Purkinje cell (primary cell): ENCODE data around the gene SLC29A2. TPM values are rescaled to one million over a fixed set of nuclear protein-coding genes. Genes with fewer than 3 reads are reported as not detected.

Experiments
- polyA plus RNA-seq: library from polyadenylated mRNA; unstranded; fragments of >200 nt; fragmentation: Nextera tagmentation; gene quantifications from 2 replicates; pipeline ENCODE4 v1.2.1, GENCODE V29; 2014

SLC29A2 gene, protein sequence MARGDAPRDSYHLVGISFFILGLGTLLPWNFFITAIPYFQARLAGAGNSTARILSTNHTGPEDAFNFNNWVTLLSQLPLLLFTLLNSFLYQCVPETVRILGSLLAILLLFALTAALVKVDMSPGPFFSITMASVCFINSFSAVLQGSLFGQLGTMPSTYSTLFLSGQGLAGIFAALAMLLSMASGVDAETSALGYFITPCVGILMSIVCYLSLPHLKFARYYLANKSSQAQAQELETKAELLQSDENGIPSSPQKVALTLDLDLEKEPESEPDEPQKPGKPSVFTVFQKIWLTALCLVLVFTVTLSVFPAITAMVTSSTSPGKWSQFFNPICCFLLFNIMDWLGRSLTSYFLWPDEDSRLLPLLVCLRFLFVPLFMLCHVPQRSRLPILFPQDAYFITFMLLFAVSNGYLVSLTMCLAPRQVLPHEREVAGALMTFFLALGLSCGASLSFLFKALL
- polyA plus RNA-seq = 0.52 and 0.69 TPM in 2 replicates

DNA sequence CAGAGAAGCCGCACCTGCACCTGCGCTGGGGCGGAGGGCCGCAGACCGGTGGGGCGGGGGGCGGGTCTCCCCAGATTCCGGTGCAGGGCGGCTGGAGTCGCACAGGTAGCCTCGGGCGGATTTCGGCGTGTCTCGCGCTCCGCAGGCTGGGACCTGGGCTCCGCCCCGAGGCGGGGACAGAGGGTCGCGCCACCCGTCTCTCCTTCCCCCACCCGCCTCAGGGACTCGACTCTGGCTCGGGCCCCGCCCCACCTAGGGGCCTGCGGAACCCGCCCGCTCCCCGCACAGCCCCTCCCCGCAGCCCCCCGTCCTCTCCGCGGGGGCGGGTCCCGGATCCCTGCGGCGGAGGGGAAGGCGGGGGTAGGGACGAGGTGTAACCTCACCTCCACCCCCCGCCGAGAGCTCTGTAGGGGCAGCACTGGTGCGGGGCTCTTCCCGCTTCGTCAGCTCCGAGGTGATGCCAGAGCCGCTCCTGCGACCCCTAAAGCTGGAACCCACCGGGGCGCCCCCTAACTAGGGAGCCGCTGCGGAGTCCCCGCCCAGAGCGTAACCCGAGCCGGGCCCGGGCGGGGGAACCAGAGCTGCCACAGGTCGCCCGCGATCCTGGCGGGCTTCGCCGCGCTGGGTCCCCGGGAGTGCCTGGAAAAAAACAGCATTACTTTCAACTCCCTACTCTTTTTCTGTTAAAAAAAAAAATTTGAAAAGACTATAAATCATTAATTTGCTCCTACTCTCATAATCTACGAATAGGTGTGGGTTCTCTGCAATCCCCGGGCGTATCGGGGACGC, at the start of gene SLC29A2:
Gene SLC29A2 (minus strand): TSS at position 134 of the 789 bp plus-strand sequence. CDS start 169 bp downstream, outside the sequence.

DNA sequence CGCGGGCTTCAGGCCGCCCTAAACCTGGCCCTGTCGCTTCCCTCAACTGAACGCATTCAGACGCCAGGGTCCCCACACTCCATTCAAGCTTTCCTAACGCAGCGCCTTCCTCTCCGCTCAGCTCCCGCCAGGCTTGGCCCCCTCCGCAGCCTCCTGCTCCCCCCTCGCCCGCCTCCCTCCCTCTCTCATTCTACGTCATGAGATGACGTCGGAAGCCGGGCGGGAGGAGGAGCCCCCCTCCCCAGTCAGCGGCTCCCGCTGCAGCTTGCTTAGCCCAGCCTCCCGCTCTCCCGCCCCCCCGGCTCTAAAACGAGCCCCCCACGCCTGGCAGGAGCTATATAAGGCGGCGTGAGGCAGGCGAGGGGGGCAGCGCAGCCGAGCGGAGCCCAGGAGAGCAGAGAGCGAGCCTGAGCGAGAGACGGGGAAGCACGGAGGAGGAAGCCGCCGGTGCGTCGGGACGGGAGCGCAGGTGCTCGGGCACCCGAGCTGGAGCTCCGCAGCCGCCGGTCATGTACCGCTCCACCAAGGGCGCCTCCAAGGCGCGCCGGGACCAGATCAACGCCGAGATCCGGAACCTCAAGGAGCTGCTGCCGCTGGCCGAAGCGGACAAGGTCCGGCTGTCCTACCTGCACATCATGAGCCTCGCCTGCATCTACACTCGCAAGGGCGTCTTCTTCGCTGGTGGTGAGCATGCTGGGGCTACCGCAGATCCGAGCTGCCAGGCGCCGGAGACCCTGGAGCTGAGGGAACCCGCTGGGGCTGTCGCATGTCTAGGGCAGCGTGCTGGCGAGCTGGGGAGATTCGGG, 49.3 kb upstream of the SLC29A2 start, which contains the start of gene NPAS4:
Gene NPAS4 (plus strand): TSS at position 365 of the 806 bp plus-strand sequence. CDS start 145 bp downstream, at position 510.

DNA sequence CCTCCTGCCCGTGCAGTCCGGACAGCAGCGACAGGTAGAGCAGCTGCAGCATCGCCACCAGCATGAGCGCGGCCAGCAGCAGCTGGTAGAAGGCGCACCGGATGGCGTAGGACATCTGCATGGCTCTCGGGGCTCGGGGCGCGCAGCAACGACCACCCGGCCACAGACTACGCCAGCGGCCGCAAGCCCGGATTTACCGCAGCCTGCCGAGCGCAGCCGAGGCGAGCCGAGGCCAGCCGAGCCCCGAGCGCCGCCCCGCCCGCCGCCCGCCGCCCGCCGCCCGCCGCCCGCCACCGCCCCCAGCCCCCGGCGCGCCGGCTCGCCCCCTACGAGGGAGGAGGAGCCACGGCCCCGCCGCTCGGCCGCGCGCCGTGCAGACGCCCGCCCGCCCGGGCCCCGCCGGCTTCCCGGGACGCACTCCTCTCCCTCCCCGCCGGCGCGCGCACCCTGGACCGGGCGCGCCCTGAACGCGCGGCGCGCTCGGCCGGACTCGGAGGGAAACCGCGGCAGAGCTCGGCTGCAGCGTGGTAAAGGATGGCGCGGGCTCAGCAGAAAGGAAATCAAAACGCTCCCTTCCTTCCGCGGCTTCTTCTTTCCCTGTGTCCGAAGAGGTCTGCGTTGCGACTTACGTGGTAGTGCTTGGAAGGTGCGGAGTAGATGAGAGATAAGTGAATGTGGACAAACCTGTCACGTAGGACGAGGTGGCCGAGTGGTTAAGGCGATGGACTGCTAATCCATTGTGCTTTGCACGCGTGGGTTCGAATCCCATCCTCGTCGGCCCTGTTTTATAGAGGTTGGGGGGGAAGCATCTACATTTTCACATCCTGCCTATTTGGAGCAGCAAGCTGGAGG, 23.9 kb downstream of the SLC29A2 start, which contains the start of gene B4GAT1:
Gene B4GAT1 (minus strand): TSS at position 205 of the 852 bp plus-strand sequence. CDS start 84 bp downstream, at position 121.

DNA sequence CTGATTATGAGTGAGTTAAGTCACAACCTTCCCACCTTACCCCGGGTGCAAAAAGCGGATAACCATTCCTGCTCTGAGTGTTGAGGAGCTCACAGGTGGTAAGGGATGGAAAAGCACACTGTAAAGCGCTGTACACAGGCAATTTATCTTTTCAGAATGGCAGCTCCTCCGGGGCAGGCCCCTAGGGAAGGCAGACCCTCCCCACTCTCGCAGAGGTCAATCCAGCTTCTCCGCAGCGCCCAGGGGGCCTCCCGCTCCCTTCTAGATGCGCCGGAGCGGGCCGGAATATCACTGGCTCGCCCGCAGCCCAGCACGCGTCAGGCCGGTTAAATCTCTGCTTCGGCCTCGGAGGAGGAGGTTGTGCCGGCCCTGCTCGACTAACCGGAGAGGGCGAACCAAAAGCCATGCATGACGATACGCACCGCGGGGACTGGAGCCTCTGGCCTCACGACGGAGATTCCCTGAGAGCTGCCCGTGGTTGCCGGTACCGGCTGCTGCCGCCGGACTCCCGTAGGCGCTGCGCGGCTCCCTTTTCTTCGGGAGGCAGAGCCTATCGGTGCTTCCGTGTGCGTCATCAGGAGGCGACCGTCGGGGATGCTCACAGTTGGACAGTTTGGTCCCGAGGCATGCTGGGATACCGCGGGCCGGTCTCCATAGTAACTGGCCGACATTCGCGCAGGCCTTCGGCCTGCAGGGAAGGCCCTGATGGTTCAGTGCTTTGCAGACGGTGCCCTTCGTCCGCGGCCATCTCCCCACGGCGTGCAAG, 26.8 kb downstream of the SLC29A2 start, which contains the start of gene BRMS1:
Gene BRMS1 (minus strand): TSS at position 555 of the 766 bp plus-strand sequence. CDS start 2,870 bp downstream, outside the sequence.

DNA sequence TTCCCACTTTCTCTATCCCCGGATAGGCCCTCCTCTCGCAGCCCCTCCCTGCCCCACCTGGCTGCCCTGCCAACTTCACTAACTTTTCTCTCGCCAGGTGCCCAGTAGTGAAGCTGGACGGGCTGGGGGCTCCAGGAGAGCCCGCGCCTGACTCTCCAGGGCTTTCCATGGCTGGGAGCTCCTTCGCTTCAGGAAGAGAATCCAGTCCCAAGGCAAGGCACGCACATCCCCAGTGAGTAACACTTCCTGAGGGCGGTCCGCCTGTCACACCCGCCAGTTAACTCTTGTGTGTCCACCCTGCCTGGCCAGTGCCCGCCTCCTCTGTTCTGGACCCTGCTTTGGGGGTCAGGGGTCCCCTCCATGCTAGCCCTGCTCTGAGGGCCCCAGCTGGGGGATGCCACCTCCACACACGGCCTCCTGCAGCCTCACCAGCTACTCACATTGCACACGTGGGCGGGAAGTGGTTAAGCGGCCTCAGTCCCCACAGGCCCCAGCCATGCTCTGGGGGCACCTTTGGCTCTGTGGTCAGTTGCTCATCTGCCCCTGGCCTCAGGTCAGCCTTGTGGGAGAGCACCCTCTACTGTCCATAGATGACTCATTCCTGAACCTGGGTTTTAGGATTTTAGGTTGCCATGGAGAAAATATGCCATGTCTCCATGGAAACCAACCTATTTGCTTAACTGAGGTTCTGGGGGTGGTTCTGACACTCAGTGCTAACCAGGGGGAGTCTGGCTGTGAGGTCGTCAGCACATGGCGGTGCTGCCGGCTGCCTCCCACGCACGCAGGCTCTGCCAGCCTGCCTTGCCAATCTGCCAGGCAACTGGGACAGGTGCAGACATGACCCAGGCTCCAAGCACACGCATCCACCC, 35.1 kb downstream of the SLC29A2 start, which contains the start of gene RIN1:
Gene RIN1 (minus strand): TSS at position 201 of the 869 bp plus-strand sequence. CDS start 32 bp downstream, at position 169.

DNA sequence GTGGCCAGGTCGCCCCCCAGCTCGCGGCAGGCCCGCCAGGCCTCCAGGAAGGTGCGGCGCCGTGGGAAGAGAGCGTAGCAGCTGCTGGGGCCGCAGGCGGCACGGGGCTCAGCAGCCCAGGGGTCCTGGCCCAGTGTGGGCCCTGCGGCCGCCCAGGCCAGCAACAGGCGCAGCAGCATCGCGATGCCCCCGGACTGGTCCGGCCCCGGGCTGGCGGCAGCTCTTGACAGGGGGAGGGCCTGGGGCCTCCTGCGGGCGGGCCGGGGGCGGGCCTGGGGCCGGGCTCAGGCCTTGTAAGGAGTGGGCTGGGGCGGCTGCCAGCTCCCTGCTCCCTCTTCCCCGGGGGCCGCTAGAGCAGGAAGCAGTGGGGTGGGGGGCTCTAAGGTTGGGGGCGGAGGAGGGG, 54.7 kb downstream of the SLC29A2 start, which contains the start of gene CD248:
Gene CD248 (minus strand): TSS at position 196 of the 403 bp plus-strand sequence. CDS start 17 bp downstream, at position 179.

Other genes starting within 250 kb of the SLC29A2 start
- 2.0 and 2.2 TPM in 2 replicates for gene KLC2, start 114.1 kb downstream of the SLC29A2 start, polyA plus RNA-seq
- 12.7 and 16.6 TPM in 2 replicates for gene RAB1B, start 103.1 kb downstream of the SLC29A2 start, polyA plus RNA-seq
- 5.1 and 9.1 TPM in 2 replicates for gene CNIH2, start 93.6 kb downstream of the SLC29A2 start, polyA plus RNA-seq
- gene YIF1A, start 82.6 kb downstream of the SLC29A2 start, polyA plus RNA-seq = 11.5 and 12.7 TPM in 2 replicates
- 6.2 and 8.1 TPM in 2 replicates for gene TMEM151A, start 79.9 kb downstream of the SLC29A2 start, polyA plus RNA-seq
- gene CD248, start 54.7 kb downstream of the SLC29A2 start, polyA plus RNA-seq = not detected in 2 replicates
- gene RIN1, start 35.3 kb downstream of the SLC29A2 start, polyA plus RNA-seq = 0.73 TPM in 1 of 2 replicates, not detected in the other
- 2.6 and 6.8 TPM in 2 replicates for gene BRMS1, start 26.7 kb downstream of the SLC29A2 start, polyA plus RNA-seq
- 175 and 218 TPM in 2 replicates for gene B4GAT1, start 24.1 kb downstream of the SLC29A2 start, polyA plus RNA-seq
- 0.16 TPM in 1 of 2 replicates, not detected in the other for gene NPAS4, start 49.3 kb upstream of the SLC29A2 start, polyA plus RNA-seq
- 17.4 and 20.0 TPM in 2 replicates for gene MRPL11, start 67.1 kb upstream of the SLC29A2 start, polyA plus RNA-seq
- 1.9 and 3.8 TPM in 2 replicates for gene PELI3, start 95.1 kb upstream of the SLC29A2 start, polyA plus RNA-seq
- gene DPP3, start 108.7 kb upstream of the SLC29A2 start, polyA plus RNA-seq = 7.0 and 9.5 TPM in 2 replicates
- gene BBS1, start 138.9 kb upstream of the SLC29A2 start, polyA plus RNA-seq = 8.4 and 11.0 TPM in 2 replicates
- gene ZDHHC24, start 174.3 kb upstream of the SLC29A2 start, polyA plus RNA-seq = 3.7 and 4.8 TPM in 2 replicates
- not detected in 2 replicates for gene ACTN3, start 175.1 kb upstream of the SLC29A2 start, polyA plus RNA-seq
- gene CTSF, start 196.8 kb upstream of the SLC29A2 start, polyA plus RNA-seq = 17.0 and 22.1 TPM in 2 replicates
- gene CCDC87, start 221.3 kb upstream of the SLC29A2 start, polyA plus RNA-seq = not detected in 2 replicates
- gene CCS, start 221.4 kb upstream of the SLC29A2 start, polyA plus RNA-seq = 11.9 and 12.9 TPM in 2 replicates
- 8.6 and 17.6 TPM in 2 replicates for gene RBM14, start 244.9 kb upstream of the SLC29A2 start, polyA plus RNA-seq